Measurements from ENCODE around the gene ASPG.

GRCh38 chr14:104110491-104111209 is 25.1 kb downstream of the ASPG start:
- TF ChIP-seq CTCF (IDR thresholded peaks at IDR 0.05) (no peak), EZH2phosphoT487 (IDR thresholded peaks at IDR 0.05) (no peak)

All from neural progenitor cell (in vitro differentiated cells).